NB4 (cell line): ENCODE measurements around the gene FMO3.

ENCODE experiments used
- CTCF ChIP-seq: IDR thresholded peaks from one replicate; pipeline ENCODE4 v1.5.1; 2012; ENCODE audit warnings: low read depth, low read length
- POLR2A ChIP-seq: IDR thresholded peaks from 2 replicates; pipeline ENCODE4 v1.6.1; 2011; ENCODE audit warnings: mild to moderate bottlenecking; ENCODE audit not compliant: insufficient read length; ENCODE audit errors: extremely low read depth

- TF ChIP-seq CTCF (no peak), POLR2A (no peak)
These were observed 52.0 kb downstream of the FMO3 start for GRCh38 chr1:171142416-171143385.
